ENCODE results near the gene NFIC. TPM values are rescaled to one million over a fixed set of nuclear protein-coding genes. Genes with fewer than 3 reads are reported as not detected.
"Not testable (repeated sequence)": the region's sequence is repeated elsewhere in the genome, so short reads cannot be mapped to it uniquely, and the experiment has no call there.

NFIC gene
- total RNA-seq, 6 donors from 2014 or later: 96.1 to 175 (median 154) TPM

DNA sequence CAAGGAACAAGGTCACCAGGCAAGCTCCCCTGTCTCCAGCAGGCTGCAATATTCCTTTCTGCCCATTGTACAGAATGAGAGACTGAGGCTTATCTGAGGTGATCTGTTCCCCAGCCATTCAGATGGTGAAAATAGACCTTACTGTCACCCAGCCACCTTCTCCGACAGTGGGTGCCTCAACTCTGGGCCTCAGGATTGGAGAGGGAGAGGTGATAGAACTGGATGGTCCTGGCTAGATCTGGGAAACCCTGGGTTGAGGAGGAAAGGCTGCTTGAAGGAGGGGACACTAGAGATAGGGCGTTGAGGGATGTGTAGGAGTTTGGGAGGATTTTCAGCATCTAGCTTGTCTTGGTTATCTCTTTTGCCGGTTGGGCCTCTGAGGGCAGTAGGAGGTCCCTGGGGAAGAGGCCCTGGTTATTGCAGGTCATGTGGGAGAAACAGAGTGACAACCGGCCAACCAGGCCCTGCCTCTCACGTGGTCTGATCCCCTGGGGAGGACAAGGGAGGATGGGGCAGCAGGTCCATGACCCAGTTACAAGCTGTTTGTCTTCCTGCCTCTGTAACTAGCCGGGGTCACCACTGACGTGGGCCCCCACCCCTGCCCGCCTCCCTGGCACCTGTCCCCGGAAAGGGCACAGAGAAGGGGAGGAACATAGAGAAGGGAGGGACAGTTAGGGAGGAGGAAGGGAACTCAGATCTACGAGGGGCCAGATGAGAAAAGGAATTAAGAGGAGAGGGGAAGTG lies 8.2 kb downstream of the NFIC start:
- Histone ChIP-seq H3K4me3 (peak overlapping the region in 1 of 4 donors; percentile 7), H3K36me3 (peaks cover 0 to 6% (median 0%) of the 10 kb centered on the region in 4 donors), H3K4me1 (peaks cover 37 to 55% (median 51%) of the 10 kb centered on the region in 4 donors), H3K27ac (peak overlapping the region; percentile 86 to 100 (median 94)), H3K9me3 (no peaks in the 10 kb centered on the region), H3K27me3 (no peaks in the 10 kb centered on the region)
- TF ChIP-seq POLR2AphosphoS5 (IDR thresholded peaks at IDR 0.05) (peak in 1 of 2 donors; percentile 33), POLR2A (IDR thresholded peaks at IDR 0.05) (no peak), EP300 (IDR thresholded peaks at IDR 0.05) (peak in 1 of 4 donors; percentile 60)
- TF ChIP-seq, protein P1, sequence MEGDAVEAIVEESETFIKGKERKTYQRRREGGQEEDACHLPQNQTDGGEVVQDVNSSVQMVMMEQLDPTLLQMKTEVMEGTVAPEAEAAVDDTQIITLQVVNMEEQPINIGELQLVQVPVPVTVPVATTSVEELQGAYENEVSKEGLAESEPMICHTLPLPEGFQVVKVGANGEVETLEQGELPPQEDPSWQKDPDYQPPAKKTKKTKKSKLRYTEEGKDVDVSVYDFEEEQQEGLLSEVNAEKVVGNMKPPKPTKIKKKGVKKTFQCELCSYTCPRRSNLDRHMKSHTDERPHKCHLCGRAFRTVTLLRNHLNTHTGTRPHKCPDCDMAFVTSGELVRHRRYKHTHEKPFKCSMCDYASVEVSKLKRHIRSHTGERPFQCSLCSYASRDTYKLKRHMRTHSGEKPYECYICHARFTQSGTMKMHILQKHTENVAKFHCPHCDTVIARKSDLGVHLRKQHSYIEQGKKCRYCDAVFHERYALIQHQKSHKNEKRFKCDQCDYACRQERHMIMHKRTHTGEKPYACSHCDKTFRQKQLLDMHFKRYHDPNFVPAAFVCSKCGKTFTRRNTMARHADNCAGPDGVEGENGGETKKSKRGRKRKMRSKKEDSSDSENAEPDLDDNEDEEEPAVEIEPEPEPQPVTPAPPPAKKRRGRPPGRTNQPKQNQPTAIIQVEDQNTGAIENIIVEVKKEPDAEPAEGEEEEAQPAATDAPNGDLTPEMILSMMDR (IDR thresholded peaks at IDR 0.05): no peak
- ATAC-seq (ENCODE audit: low FRiP score in 2 of 2) (peak; percentile 23 to 67), DNase-seq (peak; percentile 53 to 86)
- 37 to 40% methylated on average over 9 to 10 of the region's 10 CpGs for WGBS, 2 donors

DNA sequence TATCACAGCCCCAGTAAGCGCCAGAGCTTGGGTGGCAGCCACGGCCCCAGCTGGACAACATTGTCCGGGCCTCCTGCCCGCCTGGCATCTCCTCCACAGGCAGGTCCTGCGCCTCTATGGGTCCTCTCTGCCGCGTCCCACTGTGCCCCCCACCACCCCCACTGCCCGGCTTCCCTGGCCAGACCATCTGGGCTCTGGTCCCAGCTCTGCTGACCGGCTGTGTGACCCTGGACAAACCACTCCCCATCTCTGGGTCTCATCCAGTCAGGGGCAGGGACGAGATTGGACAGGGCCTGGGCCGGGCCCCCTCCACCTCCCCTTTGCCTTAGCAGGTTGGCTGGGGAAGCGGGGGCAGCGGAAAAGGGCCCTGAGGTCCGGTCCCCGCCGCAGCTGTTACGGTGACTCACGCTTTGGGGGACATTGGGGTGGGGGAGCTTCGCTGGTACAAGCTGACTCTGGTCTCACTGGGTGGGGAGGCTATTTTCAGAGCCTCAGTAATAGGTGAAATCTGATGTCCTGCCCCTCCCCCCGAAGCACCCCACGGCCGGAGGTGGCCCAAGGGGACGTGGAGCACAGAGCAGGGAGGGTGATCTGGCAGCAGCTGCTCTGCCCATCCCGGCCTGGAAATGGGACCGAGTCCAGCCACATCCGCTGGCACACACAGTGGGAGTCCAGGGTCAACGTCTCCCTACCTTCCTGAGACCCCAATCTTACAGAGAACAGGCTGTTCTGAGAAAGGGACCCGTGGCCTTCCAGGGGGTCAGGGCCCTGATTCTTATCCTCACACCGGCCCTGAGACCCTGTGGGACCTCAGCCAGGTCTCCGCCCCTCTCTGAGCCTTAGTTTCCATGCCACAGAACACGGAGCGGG lies 9.1 kb downstream of the NFIC start:
- Histone ChIP-seq H3K27ac (peak overlapping the region; percentile 86 to 100 (median 94)), H3K36me3 (peaks cover 0 to 6% (median 0%) of the 10 kb centered on the region in 4 donors), H3K4me1 (peaks cover 29 to 57% (median 50%) of the 10 kb centered on the region in 4 donors), H3K27me3 (no peaks in the 10 kb centered on the region), H3K4me3 (peak overlapping the region in 2 of 4 donors; percentile 4 to 7), H3K9me3 (no peaks in the 10 kb centered on the region)
- ATAC-seq (ENCODE audit: low FRiP score in 2 of 2): peak; percentile 78 to 90
- TF ChIP-seq POLR2AphosphoS5 (IDR thresholded peaks at IDR 0.05) (peak; percentile 67 to 82), POLR2A (IDR thresholded peaks at IDR 0.05) (peak in 1 of 4 donors; percentile 27), EP300 (IDR thresholded peaks at IDR 0.05) (peak in 2 of 4 donors; percentile 24 to 75)
- TF ChIP-seq, protein P1 (IDR thresholded peaks at IDR 0.05): no peak
- DNase-seq: peak; percentile 70 to 89
- 45 to 47% methylated on average over 26 to 31 of the region's 32 CpGs for WGBS, 2 donors

DNA sequence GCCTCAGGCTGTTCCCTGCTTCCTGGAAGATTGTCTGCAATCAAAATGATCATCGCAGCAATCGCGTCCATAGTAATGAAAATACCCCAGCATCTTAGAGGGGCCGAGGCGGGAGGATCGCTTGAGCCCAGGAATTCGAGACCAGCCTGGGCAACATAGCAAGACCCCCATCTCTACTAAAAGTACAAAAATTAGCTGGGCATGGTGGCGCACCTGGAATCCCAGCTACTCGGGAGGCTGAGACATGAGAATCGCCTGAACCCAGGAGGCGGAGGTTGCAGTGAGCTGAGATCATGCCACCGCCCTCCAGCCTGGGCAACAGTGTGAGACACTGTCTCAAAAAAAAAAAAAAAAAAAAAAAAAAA lies 9.7 kb downstream of the NFIC start:
- not testable (repeated sequence) for DNase-seq; H3K27me3 ChIP-seq; ATAC-seq (ENCODE audit: low FRiP score in 2 of 2); H3K4me3 ChIP-seq; H3K36me3 ChIP-seq; H3K9me3 ChIP-seq
- Histone ChIP-seq H3K27ac (peak overlapping the region; percentile 86 to 100 (median 94)), H3K4me1 (peaks cover 29 to 60% (median 53%) of the 10 kb centered on the region in 4 donors)
- 72 to 74% methylated on average over 12 of the region's 12 CpGs for WGBS, 2 donors

DNA sequence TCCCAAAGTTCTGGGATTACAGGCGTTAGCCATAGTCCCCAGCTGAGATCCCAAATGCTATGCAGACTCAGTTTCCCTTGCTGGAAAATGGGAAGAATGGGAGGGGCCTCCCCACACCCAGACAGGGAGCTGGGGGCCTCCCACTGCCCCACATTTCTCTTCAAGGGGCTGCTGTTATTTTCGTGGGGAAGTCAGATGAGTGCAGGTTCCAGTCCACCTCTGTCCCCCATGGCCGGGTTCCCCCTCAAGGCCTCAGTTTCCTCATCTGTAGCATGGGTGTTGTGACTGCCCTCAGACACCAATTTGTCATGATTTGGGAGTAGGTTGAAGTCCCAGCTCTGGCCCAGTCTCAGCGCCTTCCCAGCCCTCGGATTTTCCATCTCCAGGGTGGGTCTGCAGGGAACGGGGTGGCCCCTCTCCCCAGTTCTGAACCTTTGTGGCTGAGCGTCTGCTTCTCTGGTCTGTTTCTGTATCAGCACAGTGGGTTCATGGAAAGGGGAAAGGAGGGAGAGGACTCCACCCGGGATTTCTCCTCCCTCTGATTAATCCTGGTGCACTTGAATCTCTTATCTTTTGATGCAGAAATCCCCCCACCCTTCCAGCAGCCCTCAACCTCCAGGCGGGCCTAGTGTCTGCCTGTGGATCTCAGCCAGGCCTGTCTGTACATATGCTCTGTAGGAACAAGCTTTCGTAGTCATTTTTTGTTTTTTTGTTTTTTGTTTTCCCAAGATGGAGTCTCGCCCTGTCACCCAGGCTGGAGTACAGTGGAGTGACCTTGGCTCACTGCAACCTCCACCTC lies 12.2 kb downstream of the NFIC start:
- Histone ChIP-seq H3K27ac (peak overlapping the region in 3 of 4 donors; percentile 44 to 90 (median 60)), H3K27me3 (no peaks in the 10 kb centered on the region), H3K4me3 (no peak overlapping the region), H3K36me3 (peaks cover 4 to 34% (median 17%) of the 10 kb centered on the region in 4 donors), H3K4me1 (peaks cover 43 to 63% (median 56%) of the 10 kb centered on the region in 4 donors), H3K9me3 (no peaks in the 10 kb centered on the region)
- 74 to 76% methylated on average over 10 to 11 of the region's 11 CpGs for WGBS, 2 donors
- TF ChIP-seq POLR2AphosphoS5 (IDR thresholded peaks at IDR 0.05): no peak
- TF ChIP-seq POLR2A (IDR thresholded peaks at IDR 0.05): no peak
- TF ChIP-seq, protein P1 (IDR thresholded peaks at IDR 0.05): no peak
- no peak for TF ChIP-seq EP300 (IDR thresholded peaks at IDR 0.05)
- ATAC-seq (ENCODE audit: low FRiP score in 2 of 2) (no peak), DNase-seq (no peak)

All from upper lobe of left lung (tissue), 6 donors.